GM13977 (cell line): ENCODE results near the gene CCT3.
"Not testable (repeated sequence)": the region's sequence is repeated elsewhere in the genome, so short reads cannot be mapped to it uniquely, and the experiment has no call there.

Source experiments
- DNase-seq: peaks from one replicate; pipeline ENCODE4 v3.0.0; 2012; ENCODE audit warnings: low spot score
- in situ Hi-C: fragments of 300-500 bp; cut with MboI; formaldehyde crosslinking; loops from one replicate; pipeline ENCODE4 v1.12.0; 2022; ENCODE audit warnings: low sequenced_read_pairs, low pct_unique_long_range_greater_than_20kb, mixed read lengths, inconsistent platforms; ENCODE audit not compliant: unreplicated experiment
- TF ChIP-seq, protein P1 (sequence below): IDR thresholded peaks from 2 replicates; pipeline ENCODE4 v1.5.1; 2012; ENCODE audit warnings: mild to moderate bottlenecking, control low read depth; ENCODE audit not compliant: insufficient read depth; ENCODE audit errors: extremely low read depth, missing control alignments

Gene CCT3

DNA sequence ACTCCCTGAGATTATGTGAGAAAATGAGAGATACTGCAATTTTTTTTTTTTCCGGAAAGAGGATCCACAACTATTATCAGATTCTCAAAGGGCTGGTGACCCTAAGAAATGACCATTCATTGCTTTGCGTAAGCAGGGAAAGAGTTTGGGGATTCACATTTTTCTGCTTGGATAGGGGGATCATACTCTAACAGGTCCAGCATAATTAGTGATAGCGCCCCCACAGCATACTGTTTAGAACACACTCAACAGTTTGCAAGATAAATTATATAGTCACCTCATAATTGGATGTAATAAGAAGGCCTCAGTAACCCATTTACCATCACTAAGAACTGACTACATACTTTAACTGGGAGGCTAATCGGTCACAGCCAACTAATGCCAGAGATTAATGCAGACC lies 1.9 kb downstream of the CCT3 start:
- DNase-seq = no peak
- in situ Hi-C loops = no loop called here
- TF ChIP-seq, protein P1, sequence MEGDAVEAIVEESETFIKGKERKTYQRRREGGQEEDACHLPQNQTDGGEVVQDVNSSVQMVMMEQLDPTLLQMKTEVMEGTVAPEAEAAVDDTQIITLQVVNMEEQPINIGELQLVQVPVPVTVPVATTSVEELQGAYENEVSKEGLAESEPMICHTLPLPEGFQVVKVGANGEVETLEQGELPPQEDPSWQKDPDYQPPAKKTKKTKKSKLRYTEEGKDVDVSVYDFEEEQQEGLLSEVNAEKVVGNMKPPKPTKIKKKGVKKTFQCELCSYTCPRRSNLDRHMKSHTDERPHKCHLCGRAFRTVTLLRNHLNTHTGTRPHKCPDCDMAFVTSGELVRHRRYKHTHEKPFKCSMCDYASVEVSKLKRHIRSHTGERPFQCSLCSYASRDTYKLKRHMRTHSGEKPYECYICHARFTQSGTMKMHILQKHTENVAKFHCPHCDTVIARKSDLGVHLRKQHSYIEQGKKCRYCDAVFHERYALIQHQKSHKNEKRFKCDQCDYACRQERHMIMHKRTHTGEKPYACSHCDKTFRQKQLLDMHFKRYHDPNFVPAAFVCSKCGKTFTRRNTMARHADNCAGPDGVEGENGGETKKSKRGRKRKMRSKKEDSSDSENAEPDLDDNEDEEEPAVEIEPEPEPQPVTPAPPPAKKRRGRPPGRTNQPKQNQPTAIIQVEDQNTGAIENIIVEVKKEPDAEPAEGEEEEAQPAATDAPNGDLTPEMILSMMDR = peak; percentile 28

DNA sequence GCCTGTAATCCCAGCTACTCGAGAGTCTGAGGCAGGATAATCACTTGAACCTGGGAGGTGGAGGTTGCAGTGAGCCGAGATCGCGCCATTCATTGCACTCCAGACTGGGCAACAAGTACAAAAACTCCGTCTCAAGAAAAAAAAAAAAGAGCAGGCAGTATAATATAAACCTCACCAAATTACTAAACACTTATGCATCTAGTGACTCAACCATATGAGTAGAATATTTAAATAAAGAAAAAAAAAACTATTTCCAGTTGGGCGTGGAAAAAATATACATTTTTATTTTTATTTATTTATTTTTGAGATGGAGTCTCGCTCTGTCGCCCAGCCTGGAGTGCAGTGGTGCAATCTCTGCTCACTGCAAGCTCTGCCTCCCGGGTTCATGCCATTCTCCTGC lies 14.9 kb downstream of the CCT3 start:
- in situ Hi-C loops = not testable (repeated sequence)

DNA sequence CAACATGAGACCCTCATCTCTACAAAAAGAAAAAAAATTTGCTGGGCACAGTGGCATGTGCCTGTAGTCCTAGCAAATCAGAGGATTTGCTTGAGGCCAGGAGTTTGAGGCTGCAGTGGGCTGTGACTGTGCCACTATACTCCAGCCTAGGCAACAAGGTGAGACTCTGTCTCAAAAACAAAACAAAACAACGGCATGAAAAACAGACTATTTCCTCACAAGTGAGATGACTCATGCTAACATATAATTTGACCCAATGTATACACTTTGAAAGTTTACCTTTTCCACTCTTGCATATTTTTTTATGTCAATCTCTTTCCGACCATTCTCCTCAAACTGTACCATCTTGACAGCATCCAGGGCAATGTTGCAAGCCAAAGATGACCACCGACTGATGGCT lies 17.5 kb downstream of the CCT3 start:
- TF ChIP-seq, protein P1 = no peak
- in situ Hi-C loops = no loop called here
- DNase-seq = no peak

More for the DNA sequence above, 14.9 kb downstream of the CCT3 start:
- not testable (repeated sequence) for DNase-seq

DNA sequence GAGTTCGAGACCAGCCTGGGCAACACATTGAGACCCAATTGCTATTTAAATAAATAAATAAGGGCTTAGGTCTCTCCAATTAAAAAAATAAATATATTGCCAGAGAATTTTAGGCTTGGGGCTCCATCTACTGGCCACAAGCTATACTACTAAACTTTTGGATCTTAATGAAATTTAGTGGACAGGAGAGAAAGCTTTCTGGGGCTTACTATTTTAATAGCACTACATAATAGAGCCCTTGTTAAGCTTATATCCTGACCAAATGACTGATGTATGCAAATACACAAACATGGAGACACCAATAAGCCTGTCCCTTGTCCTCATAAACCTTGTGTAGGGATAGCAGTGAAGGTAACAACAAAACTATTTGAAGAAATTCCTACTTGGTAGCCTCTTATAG lies 18.4 kb downstream of the CCT3 start:
- TF ChIP-seq, protein P1 = peak; percentile 46
- DNase-seq = no peak
- in situ Hi-C loops = loop anchor here (10.0 kb wide), 1 partner anchor 225 kb away; no protein-coding TSS in a partner anchor

DNA sequence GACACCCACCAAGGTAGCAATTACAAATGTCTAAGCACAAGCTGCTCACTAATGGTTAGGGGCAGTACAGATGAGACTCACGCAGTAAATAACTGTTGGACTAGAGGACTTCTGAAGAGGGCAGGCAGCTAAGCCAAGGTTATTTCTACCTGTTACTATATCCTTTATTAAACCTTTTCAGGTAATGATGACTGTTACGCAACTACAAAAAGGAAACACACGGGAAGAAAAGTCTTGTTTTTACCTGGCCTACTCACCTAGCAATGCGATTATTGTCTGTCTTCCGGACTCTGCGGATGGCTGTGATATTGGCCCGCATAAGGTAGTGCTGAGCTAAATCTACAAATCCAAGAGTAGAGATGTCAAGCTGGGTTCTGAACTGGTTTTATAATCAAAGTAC lies 21.2 kb downstream of the CCT3 start:
- TF ChIP-seq, protein P1 = no peak
- DNase-seq = no peak
- in situ Hi-C loops = loop anchor here (10.0 kb wide), 1 partner anchor 222 kb away; no protein-coding TSS in a partner anchor

DNA sequence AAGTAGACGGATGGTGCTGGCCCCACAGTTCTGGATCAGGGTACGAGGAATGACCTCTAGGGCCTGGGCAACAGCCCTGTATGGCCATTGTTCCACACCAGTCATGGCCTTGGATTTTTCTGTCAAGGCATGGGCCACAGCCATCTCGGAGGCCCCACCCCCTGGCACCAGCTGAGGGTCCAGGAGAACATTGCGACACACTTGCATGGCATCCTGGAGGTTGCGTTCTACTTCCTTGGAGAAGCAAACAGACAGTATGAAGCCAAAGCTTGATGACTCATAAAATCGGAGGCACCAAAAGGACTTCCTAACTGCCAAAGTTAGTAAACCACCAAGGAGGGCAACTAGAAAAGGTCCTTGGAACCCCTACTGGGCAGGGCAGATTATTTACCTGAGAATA lies 27.1 kb downstream of the CCT3 start:
- TF ChIP-seq, protein P1 = no peak
- DNase-seq = no peak
- in situ Hi-C loops = loop anchor here (10.0 kb wide), 1 partner anchor 216 kb away; no protein-coding TSS in a partner anchor

DNA sequence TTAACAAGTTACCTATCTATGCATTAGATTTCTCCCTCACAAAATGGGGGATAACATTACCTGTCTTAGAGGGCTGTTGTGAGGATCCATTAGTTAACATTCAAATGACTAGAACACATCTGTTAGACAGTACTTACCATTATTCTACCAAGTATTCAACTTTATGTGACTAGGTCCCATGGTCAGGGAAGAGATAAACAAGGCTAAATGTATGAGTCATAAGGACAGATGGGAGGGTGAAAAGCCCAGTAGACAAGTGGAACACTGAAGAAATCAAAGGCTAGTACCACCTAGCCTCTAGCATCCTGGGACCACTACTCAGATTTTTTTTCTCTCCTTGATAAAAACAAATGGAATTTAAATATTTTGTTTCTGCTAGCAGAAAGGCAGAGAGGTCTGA lies 30.0 kb downstream of the CCT3 start:
- no peak for DNase-seq
- TF ChIP-seq, protein P1 = no peak
- in situ Hi-C loops = no loop called here
